GM18861 (cell line): ENCODE results near the gene PRSS36.
"Not testable (repeated sequence)": the region's sequence is repeated elsewhere in the genome, so short reads cannot be mapped to it uniquely, and the experiment has no call there.

Experiments used
- ATAC-seq: cut with Tn5 transposase; IDR thresholded peaks from one replicate; pipeline ENCODE4 v1.9.1; 2021; ENCODE audit not compliant: unreplicated experiment

Gene PRSS36

GRCh38 chr16:31142109-31143010 is 7.5 kb downstream of the PRSS36 start:
- ATAC-seq, result peak; percentile 80

GRCh38 chr16:31141489-31142108 is 8.3 kb downstream of the PRSS36 start:
- ATAC-seq, result no peak

GRCh38 chr16:31141071-31141469 is 8.8 kb downstream of the PRSS36 start:
- ATAC-seq, result not testable (repeated sequence)

- no peak for ATAC-seq
Observed at GRCh38 chr16:31138621-31139578, 11.0 kb downstream of the PRSS36 start.

- not testable (repeated sequence) for ATAC-seq
Observed at GRCh38 chr16:31136822-31137499, 12.9 kb downstream of the PRSS36 start.

GRCh38 chr16:31136287-31136662 is 13.6 kb downstream of the PRSS36 start:
- no peak for ATAC-seq

GRCh38 chr16:31135535-31136286 is 14.2 kb downstream of the PRSS36 start, which contains the start of gene PRSS8:
TSS of gene PRSS8 (minus strand) at chr16:31135727. CDS start at chr16:31135498, 229 bp downstream.
- no peak for ATAC-seq

- ATAC-seq, result no peak
Observed at GRCh38 chr16:31134625-31135534, 15.0 kb downstream of the PRSS36 start.

GRCh38 chr16:31134091-31134571 is 15.7 kb downstream of the PRSS36 start:
- no peak for ATAC-seq

GRCh38 chr16:31133046-31133501 is 16.8 kb downstream of the PRSS36 start:
- ATAC-seq, result no peak

- ATAC-seq, result no peak
Observed at GRCh38 chr16:31132303-31132979, 17.4 kb downstream of the PRSS36 start.

- ATAC-seq, result no peak
Observed at GRCh38 chr16:31131841-31132271, 18.0 kb downstream of the PRSS36 start.

GRCh38 chr16:31131416-31131815 is 18.4 kb downstream of the PRSS36 start:
- no peak for ATAC-seq

- no peak for ATAC-seq
Observed at GRCh38 chr16:31130899-31131298, 19.0 kb downstream of the PRSS36 start.

GRCh38 chr16:31130336-31130891 is 19.5 kb downstream of the PRSS36 start:
- ATAC-seq, result no peak

GRCh38 chr16:31129568-31130335 is 20.1 kb downstream of the PRSS36 start:
- ATAC-seq, result no peak
